Mucosa of descending colon (tissue), 3 donors: ENCODE data around the gene NADK2. TPM values are rescaled to one million over a fixed set of nuclear protein-coding genes. Genes with fewer than 3 reads are reported as not detected.

Source experiments
- ATAC-seq: fragments of 200-7000 bp; cut with Tn5 transposase; one replicate; pipeline ENCODE4 v1.9.1; 2020; ENCODE audit warnings: mild to moderate bottlenecking, moderate library complexity
- DNase-seq, 3 donors: peaks; one replicate each; pipeline ENCODE4 v3.0.0-alpha.2; 2020
- H3K36me3 ChIP-seq: fragments of 200-600 bp; one replicate; pipeline ENCODE4 v1.8.0; 2021; ENCODE audit warnings: low read depth, mild to moderate bottlenecking
- H3K4me1 ChIP-seq: fragments of 200-600 bp; one replicate; pipeline ENCODE4 v1.8.0; 2021; ENCODE audit warnings: low read depth, mild to moderate bottlenecking
- H3K4me3 ChIP-seq: fragments of 200-600 bp; one replicate; pipeline ENCODE4 v1.8.0; 2021; ENCODE audit warnings: mild to moderate bottlenecking
- H3K9me3 ChIP-seq: fragments of 200-600 bp; one replicate; pipeline ENCODE4 v1.8.0; 2021; ENCODE audit warnings: mild to moderate bottlenecking
- intact Hi-C, 2 donors: fragments of 100-400 bp; cut with DNase I in 1 of 2; cut with micrococcal nuclease in 1 of 2; formaldehyde crosslinking; loops; one replicate each; pipeline versions ENCODE4 v1.11.0 to v1.11.1; 2022; cut with DNase I, micrococcal nuclease
- total RNA-seq, 3 donors: library from RNA; stranded (reverse); fragmentation: NEBNext Ultra II Directional in 2 of 3; extraction: Animal tissue kit (Norgen Biotek cat#: 25700) in 2 of 3; gene quantifications; one replicate each; pipeline versions ENCODE4 v1.2.1 to v1.2.4, GENCODE V29; 2021 to 2023
- TF ChIP-seq, protein P1 (sequence below): fragments of 200-600 bp; IDR thresholded peaks from one replicate; pipeline ENCODE4 v1.8.0; 2022; ENCODE audit warnings: antibody characterized with exemption, mild to moderate bottlenecking
- donor health status: DM: no; HTN: no; CAD: no; lungs with moderate emphysema.
- donor health status: DM: no; HTN: no; CAD: no.
- donor health status: DM: no; HTN: yes; CAD: no.

The NADK2 gene
- total RNA-seq, 3 donors from 2014 or later = 24.3 to 50.3 (median 24.8) TPM

GRCh38 chr5:36228505-36228904 is 13.2 kb downstream of the NADK2 start:
- no peak for ATAC-seq
- Histone ChIP-seq H3K9me3 (no peaks in the 10 kb centered on the region), H3K4me1 (no peaks in the 10 kb centered on the region), H3K4me3 (no peak overlapping the region), H3K36me3 (no peaks in the 10 kb centered on the region)
- no peak for DNase-seq
- intact Hi-C loops = no loop called here
- TF ChIP-seq, protein P1, sequence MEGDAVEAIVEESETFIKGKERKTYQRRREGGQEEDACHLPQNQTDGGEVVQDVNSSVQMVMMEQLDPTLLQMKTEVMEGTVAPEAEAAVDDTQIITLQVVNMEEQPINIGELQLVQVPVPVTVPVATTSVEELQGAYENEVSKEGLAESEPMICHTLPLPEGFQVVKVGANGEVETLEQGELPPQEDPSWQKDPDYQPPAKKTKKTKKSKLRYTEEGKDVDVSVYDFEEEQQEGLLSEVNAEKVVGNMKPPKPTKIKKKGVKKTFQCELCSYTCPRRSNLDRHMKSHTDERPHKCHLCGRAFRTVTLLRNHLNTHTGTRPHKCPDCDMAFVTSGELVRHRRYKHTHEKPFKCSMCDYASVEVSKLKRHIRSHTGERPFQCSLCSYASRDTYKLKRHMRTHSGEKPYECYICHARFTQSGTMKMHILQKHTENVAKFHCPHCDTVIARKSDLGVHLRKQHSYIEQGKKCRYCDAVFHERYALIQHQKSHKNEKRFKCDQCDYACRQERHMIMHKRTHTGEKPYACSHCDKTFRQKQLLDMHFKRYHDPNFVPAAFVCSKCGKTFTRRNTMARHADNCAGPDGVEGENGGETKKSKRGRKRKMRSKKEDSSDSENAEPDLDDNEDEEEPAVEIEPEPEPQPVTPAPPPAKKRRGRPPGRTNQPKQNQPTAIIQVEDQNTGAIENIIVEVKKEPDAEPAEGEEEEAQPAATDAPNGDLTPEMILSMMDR = no peak

DNA sequence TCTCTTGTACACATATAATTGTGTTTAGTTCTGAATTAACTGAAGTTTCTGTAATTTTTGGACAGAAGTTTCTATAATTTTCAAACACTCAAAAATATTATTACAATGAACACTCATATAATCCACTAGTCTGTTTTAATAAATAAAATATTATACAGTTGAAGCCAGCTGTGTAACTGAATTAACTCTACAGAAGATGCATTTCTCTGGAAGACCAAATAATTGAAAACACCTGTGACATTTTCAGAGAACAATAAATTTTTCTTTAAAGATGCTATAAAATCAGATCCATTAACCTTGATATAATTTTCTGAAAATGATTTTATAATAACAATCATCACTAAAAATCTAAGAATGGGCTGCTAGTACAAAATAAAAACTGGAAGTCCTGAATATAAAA is 14.7 kb downstream of the NADK2 start:
- DNase-seq = no peak
- intact Hi-C loops = no loop called here
- no peaks in the 10 kb centered on the region for H3K36me3 ChIP-seq
- no peaks in the 10 kb centered on the region for H3K9me3 ChIP-seq
- H3K4me3 ChIP-seq = no peak overlapping the region
- no peaks in the 10 kb centered on the region for H3K4me1 ChIP-seq
- ATAC-seq = no peak
- TF ChIP-seq, protein P1 = no peak

DNA sequence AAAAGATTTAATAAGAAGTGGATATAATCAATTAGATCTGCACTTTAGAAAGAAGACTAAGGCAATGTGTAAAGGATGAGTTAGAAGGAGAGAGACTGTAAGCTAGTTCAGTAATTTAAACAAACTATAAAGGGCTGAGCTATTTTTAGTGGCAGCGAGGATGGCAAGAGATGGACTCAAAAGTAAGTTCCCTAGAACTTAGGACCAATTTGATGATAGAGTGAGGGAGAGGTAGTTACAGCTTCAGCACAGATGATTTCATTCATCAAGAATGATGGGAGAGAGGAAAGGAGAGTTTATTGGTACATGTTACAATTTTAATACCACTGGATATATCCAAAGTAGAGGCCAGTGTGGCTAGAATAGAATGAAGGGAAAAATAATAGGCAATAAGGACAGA is 19.1 kb downstream of the NADK2 start:
- H3K4me1 ChIP-seq = no peaks in the 10 kb centered on the region
- no peak for DNase-seq
- TF ChIP-seq, protein P1 = no peak
- no peaks in the 10 kb centered on the region for H3K9me3 ChIP-seq
- intact Hi-C loops = no loop called here
- H3K4me3 ChIP-seq = no peak overlapping the region
- ATAC-seq = no peak
- no peaks in the 10 kb centered on the region for H3K36me3 ChIP-seq

- no peaks in the 10 kb centered on the region for H3K4me1 ChIP-seq
- intact Hi-C loops = no loop called here
- no peaks in the 10 kb centered on the region for H3K36me3 ChIP-seq
- ATAC-seq = no peak
- TF ChIP-seq, protein P1 = no peak
- no peak for DNase-seq
- H3K4me3 ChIP-seq = no peak overlapping the region
- no peaks in the 10 kb centered on the region for H3K9me3 ChIP-seq
These were observed 23.7 kb downstream of the NADK2 start for GRCh38 chr5:36217988-36218387.

DNA sequence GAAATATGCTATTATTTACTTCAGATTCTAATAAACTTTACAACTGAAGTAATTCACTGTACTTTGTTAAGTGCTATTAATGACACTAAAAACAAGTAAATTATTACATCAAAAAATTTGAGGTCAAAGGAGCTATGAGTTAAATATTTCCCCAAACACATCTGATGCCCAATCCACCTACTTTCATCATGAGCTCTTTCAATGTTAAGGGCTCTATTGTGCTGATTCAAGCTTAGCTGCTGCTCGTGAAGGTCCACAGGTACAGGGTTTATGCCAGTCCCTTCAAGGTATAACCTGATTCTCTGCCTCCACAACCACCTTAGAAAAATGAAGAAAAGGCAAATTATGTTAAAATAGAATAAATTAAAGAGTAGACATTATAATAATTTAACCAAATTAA is 24.2 kb downstream of the NADK2 start:
- intact Hi-C loops = no loop called here
- no peaks in the 10 kb centered on the region for H3K36me3 ChIP-seq
- H3K4me1 ChIP-seq = no peaks in the 10 kb centered on the region
- no peaks in the 10 kb centered on the region for H3K9me3 ChIP-seq
- DNase-seq (no peak), ATAC-seq (no peak)
- H3K4me3 ChIP-seq = no peak overlapping the region
- TF ChIP-seq, protein P1 = no peak

GRCh38 chr5:36215910-36216309 is 25.8 kb downstream of the NADK2 start:
- intact Hi-C loops = no loop called here
- no peak overlapping the region for H3K4me3 ChIP-seq
- no peak for ATAC-seq
- no peaks in the 10 kb centered on the region for H3K9me3 ChIP-seq
- no peaks in the 10 kb centered on the region for H3K36me3 ChIP-seq
- no peak for DNase-seq
- H3K4me1 ChIP-seq = no peaks in the 10 kb centered on the region
- TF ChIP-seq, protein P1 = no peak
